Hepatocyte (in vitro differentiated cells): Measurements from ENCODE around the gene SLX4IP. TPM values are rescaled to one million over a fixed set of nuclear protein-coding genes. Genes with fewer than 3 reads are reported as not detected.

Experiments
- DNase-seq: peaks from one replicate; pipeline ENCODE4 v3.0.0-alpha.2; 2016; ENCODE audit warnings: low spot score
- H2AFZ ChIP-seq: fragments of 200-600 bp; sonication (generic); 2 replicates; pipeline ENCODE4 v1.6.0; 2016; ENCODE audit warnings: antibody characterized with exemption, mild to moderate bottlenecking
- H3K27ac ChIP-seq: fragments of 200-600 bp; sonication (generic); 2 replicates; pipeline ENCODE4 v1.5.1; 2016; ENCODE audit warnings: mild to moderate bottlenecking
- H3K27me3 ChIP-seq: fragments of 200-600 bp; sonication (generic); 2 replicates; pipeline ENCODE4 v1.6.1; 2016
- H3K36me3 ChIP-seq: fragments of 200-600 bp; sonication (generic); replicated peaks from 2 replicates; pipeline ENCODE4 v1.5.1; 2016; ENCODE audit warnings: low read depth; ENCODE audit not compliant: insufficient read depth
- H3K4me1 ChIP-seq: fragments of 200-600 bp; sonication (generic); 2 replicates; pipeline ENCODE4 v1.5.1; 2016; ENCODE audit warnings: mild to moderate bottlenecking, moderate library complexity; ENCODE audit not compliant: insufficient read depth
- H3K4me2 ChIP-seq: fragments of 200-600 bp; sonication (generic); 2 replicates; pipeline ENCODE4 v1.6.0; 2016
- H3K4me3 ChIP-seq: fragments of 200-600 bp; sonication (generic); 2 replicates; pipeline ENCODE4 v1.5.1; 2016; ENCODE audit warnings: mild to moderate bottlenecking
- H3K79me2 ChIP-seq: fragments of 200-600 bp; sonication (generic); 2 replicates; pipeline ENCODE4 v1.6.0; 2017; ENCODE audit warnings: mild to moderate bottlenecking
- H3K9me2 ChIP-seq: fragments of 200-600 bp; sonication (generic); replicated peaks from 2 replicates; pipeline ENCODE4 v1.6.0; 2017; ENCODE audit warnings: mild to moderate bottlenecking; ENCODE audit not compliant: insufficient read depth
- H3K9me3 ChIP-seq: fragments of 200-600 bp; sonication (generic); 2 replicates; pipeline ENCODE4 v1.5.1; 2016; ENCODE audit warnings: low read depth, mild to moderate bottlenecking
- H4K20me1 ChIP-seq: fragments of 200-600 bp; sonication (generic); 2 replicates; pipeline ENCODE4 v1.6.0; 2016; ENCODE audit warnings: mild to moderate bottlenecking; ENCODE audit not compliant: insufficient read depth, poor library complexity, severe bottlenecking
- CTCF ChIP-seq: fragments of 200-600 bp; sonication (generic); IDR thresholded peaks from 2 replicates; pipeline ENCODE4 v1.5.1; 2016; ENCODE audit warnings: antibody characterized with exemption, mild to moderate bottlenecking; ENCODE audit not compliant: poor library complexity
- EZH2 ChIP-seq: fragments of 200-600 bp; sonication (generic); IDR thresholded peaks from 2 replicates; pipeline ENCODE4 v1.6.1; 2016; ENCODE audit warnings: antibody characterized with exemption, mild to moderate bottlenecking, borderline replicate concordance
- EZH2phosphoT487 ChIP-seq: fragments of 200-600 bp; sonication (generic); IDR thresholded peaks from one replicate; pipeline ENCODE4 v1.6.1; 2018; ENCODE audit warnings: antibody characterized with exemption, mild to moderate bottlenecking, low read depth, moderate library complexity; ENCODE audit not compliant: unreplicated experiment, severe bottlenecking
- WGBS: methylation state at CpG from one replicate; pipeline ENCODE4 v1.1.6; 2016; ENCODE audit warnings: low lambda C conversion rate; ENCODE audit errors: missing lambda C conversion rate; 5-methylcytosine and 5-hydroxymethylcytosine counted together
- polyA plus RNA-seq: library from polyadenylated mRNA; unstranded; fragments of >200 nt; fragmentation: Nextera tagmentation; extraction: Ambion mirVana; gene quantifications from 2 replicates; pipeline ENCODE4 v1.2.1, GENCODE V29; 2016
- total RNA-seq: library from RNA; depleted of rRNA; stranded (reverse); fragments of >200 nt; gene quantifications from 2 replicates; pipeline ENCODE4 v1.2.3, GENCODE V29; 2014

Gene SLX4IP
- total and polyA plus RNA-seq, 2 experiments from 2014 or later = 2.9 to 5.7 TPM

DNA sequence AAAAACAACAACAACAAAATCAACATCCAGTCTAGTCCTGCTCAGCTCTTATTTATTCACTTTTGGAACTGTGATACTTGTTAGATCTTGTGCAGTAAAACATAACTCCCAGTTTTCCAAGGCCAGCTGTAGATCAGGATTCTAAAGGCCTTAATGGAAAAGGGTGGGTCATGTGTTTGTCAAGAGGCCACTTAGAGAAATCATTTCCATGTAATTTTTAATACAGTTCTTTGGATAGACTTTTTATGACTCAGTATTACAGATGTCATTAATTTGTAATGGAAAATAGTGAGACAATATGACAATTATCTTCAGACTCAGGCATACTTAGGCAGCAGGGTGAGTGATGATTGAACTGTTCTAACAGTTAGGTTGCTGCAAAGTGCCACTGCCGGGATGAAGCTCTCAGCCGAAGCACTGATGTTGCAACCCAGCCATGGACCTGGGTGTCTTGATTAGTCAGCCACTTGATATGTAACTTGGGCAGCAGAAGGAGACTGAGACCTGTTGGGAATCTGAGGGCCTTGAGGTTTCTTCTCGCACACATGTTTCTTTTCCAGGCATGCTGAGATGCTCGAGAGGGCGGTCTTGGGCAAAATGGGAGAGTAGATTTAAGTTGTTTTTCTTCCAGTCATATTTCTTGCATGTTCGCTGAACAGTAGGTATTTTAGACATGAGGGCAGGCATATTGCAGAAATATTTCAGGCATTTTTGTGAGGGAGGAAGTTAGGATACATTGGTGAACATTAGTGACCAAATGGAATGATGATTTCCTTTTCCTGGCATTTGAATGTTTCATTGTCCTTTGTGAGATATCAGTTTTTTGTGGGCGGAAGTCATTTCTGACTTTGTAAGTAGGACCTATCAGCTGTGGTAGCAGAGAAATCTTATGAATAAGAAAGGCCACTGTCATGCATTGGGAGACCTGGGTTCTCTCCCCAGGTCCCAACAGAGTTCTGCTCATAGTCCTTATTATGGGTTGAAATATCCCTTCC, 52.3 kb downstream of the SLX4IP start:
- TF ChIP-seq CTCF (no peak), EZH2 (no peak), EZH2phosphoT487 (no peak)
- no peaks in the 10 kb centered on the region for H4K20me1 ChIP-seq
- no peaks in the 10 kb centered on the region for H3K36me3 ChIP-seq
- no peaks in the 10 kb centered on the region for H3K9me2 ChIP-seq
- H3K4me3 ChIP-seq = no peak overlapping the region
- DNase-seq = no peak
- no peak overlapping the region for H3K4me2 ChIP-seq
- no peaks in the 10 kb centered on the region for H3K79me2 ChIP-seq
- no peak overlapping the region for H3K27ac ChIP-seq
- no peaks in the 10 kb centered on the region for H3K9me3 ChIP-seq
- no peaks in the 10 kb centered on the region for H3K27me3 ChIP-seq
- H2AFZ ChIP-seq = no peak overlapping the region
- H3K4me1 ChIP-seq = peaks cover 5% of the 10 kb centered on the region
- 92% methylated on average over 7 of the region's 7 CpGs for WGBS

DNA sequence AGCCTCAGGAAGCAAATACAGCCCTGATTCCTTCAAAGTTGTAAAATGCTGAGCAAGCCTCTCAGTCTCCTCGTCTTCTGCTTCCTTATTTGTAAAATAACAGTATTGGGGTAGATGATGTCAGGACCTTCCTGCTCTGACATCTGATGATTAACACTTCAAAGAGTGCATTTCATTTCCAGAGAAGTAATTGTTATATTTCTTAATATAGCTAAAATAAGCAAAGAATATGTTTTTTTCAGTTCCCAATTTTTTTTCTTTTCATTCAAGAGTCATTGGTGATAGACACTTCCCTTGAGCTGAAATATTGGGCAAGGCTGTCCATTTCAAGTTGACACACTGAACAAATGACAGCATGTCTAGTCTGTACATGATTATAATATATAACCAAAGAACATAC, 53.4 kb downstream of the SLX4IP start:
- no peak for DNase-seq
- TF ChIP-seq CTCF (no peak), EZH2phosphoT487 (no peak), EZH2 (no peak)
- no peak overlapping the region for H3K4me2 ChIP-seq
- no peaks in the 10 kb centered on the region for H3K79me2 ChIP-seq
- WGBS = 83% methylated on average over 1 of the region's 1 CpG
- H3K4me1 ChIP-seq = peaks cover 5% of the 10 kb centered on the region
- no peaks in the 10 kb centered on the region for H3K36me3 ChIP-seq
- no peak overlapping the region for H3K4me3 ChIP-seq
- no peaks in the 10 kb centered on the region for H4K20me1 ChIP-seq
- H3K27ac ChIP-seq = no peak overlapping the region
- H3K9me3 ChIP-seq = no peaks in the 10 kb centered on the region
- no peaks in the 10 kb centered on the region for H3K9me2 ChIP-seq
- H2AFZ ChIP-seq = no peak overlapping the region
- no peaks in the 10 kb centered on the region for H3K27me3 ChIP-seq

DNA sequence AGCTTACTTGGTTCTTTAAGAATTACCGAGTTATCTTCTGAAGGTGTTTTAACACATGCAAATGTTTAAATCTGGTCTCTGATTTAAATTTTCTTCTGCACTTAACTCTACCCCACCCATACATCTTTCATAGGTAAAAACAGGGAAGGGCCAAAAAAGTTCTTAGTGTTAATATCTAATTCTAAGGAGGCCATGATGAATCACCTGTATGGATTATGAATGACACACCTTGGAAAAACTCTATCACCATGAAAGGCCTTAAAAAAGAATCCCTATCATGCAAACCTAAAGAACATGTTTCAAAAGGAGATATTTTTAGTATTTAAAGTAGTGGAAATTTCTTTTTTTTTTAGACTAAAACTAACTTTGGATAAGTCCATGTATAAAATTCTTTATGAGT, 54.7 kb downstream of the SLX4IP start:
- TF ChIP-seq EZH2phosphoT487 (no peak), EZH2 (no peak), CTCF (no peak)
- Histone ChIP-seq H3K36me3 (no peaks in the 10 kb centered on the region), H3K27ac (no peak overlapping the region), H2AFZ (no peak overlapping the region), H3K9me3 (no peaks in the 10 kb centered on the region), H4K20me1 (no peaks in the 10 kb centered on the region), H3K4me1 (peaks cover 5% of the 10 kb centered on the region), H3K27me3 (no peaks in the 10 kb centered on the region), H3K4me3 (no peak overlapping the region), H3K9me2 (no peaks in the 10 kb centered on the region), H3K4me2 (no peak overlapping the region), H3K79me2 (no peaks in the 10 kb centered on the region)
- 92% methylated on average over 1 of the region's 1 CpG for WGBS
- DNase-seq = no peak
